Smooth muscle cell (in vitro differentiated cells): ENCODE data around the gene NSD2. TPM values are rescaled to one million over a fixed set of nuclear protein-coding genes. Genes with fewer than 3 reads are reported as not detected.
"Not testable (repeated sequence)": the region's sequence is repeated elsewhere in the genome, so short reads cannot be mapped to it uniquely, and the experiment has no call there.

ENCODE experiments used
- DNase-seq: peaks from one replicate; lab custom pipeline; 2025; ENCODE audit not compliant: unreplicated experiment; lab: John Stamatoyannopoulos, UW
- H2AFZ ChIP-seq: fragments of 200-600 bp; sonication (generic); 2 replicates; pipeline ENCODE4 v1.6.0; 2016; ENCODE audit warnings: antibody characterized with exemption, low read depth, mild to moderate bottlenecking
- H3F3A ChIP-seq: fragments of 200-600 bp; sonication (generic); 2 replicates; pipeline ENCODE4 v1.6.0; 2017; ENCODE audit warnings: antibody characterized with exemption, low read depth
- H3K27ac ChIP-seq: fragments of 200-600 bp; sonication (generic); 2 replicates; pipeline ENCODE4 v1.5.1; 2016; ENCODE audit warnings: low read depth, mild to moderate bottlenecking
- H3K27me3 ChIP-seq: fragments of 200-600 bp; sonication (generic); 2 replicates; pipeline ENCODE4 v1.6.1; 2016; ENCODE audit warnings: low read depth, mild to moderate bottlenecking
- H3K36me3 ChIP-seq: fragments of 200-600 bp; sonication (generic); 2 replicates; pipeline ENCODE4 v1.5.1; 2016; ENCODE audit warnings: low read depth
- H3K4me1 ChIP-seq: fragments of 200-600 bp; sonication (generic); 2 replicates; pipeline ENCODE4 v1.5.1; 2016; ENCODE audit warnings: low read depth
- H3K4me2 ChIP-seq: fragments of 200-600 bp; sonication (generic); 2 replicates; pipeline ENCODE4 v1.6.0; 2016; ENCODE audit warnings: mild to moderate bottlenecking
- H3K4me3 ChIP-seq: fragments of 200-600 bp; sonication (generic); 2 replicates; pipeline ENCODE4 v1.5.1; 2016; ENCODE audit warnings: mild to moderate bottlenecking
- H3K79me2 ChIP-seq: fragments of 200-600 bp; sonication (generic); 2 replicates; pipeline ENCODE4 v1.6.0; 2016; ENCODE audit warnings: low read depth, mild to moderate bottlenecking
- H3K9ac ChIP-seq: fragments of 200-600 bp; sonication (generic); 2 replicates; pipeline ENCODE4 v1.6.0; 2016; ENCODE audit warnings: low read depth
- H3K9me3 ChIP-seq: fragments of 200-600 bp; sonication (generic); replicated peaks from 2 replicates; pipeline ENCODE4 v1.5.1; 2016; ENCODE audit warnings: low read depth
- H4K20me1 ChIP-seq: fragments of 200-600 bp; sonication (generic); 2 replicates; pipeline ENCODE4 v1.6.0; 2016; ENCODE audit warnings: low read depth
- CTCF ChIP-seq: fragments of 200-600 bp; sonication (generic); IDR thresholded peaks from 2 replicates; pipeline ENCODE4 v1.5.1; 2017; ENCODE audit warnings: borderline replicate concordance, mild to moderate bottlenecking, antibody characterized with exemption; ENCODE audit not compliant: insufficient read depth, poor library complexity, severe bottlenecking
- WGBS: methylation state at CpG from one replicate; pipeline ENCODE4 v1.1.7; 2016; ENCODE audit warnings: low lambda C conversion rate; 5-methylcytosine and 5-hydroxymethylcytosine counted together
- microRNA counts: library from miRNA; unstranded; fragments of <30 nt; microRNA quantifications from one replicate; lab custom pipeline; 2016
- microRNA-seq: library from miRNA; unstranded; fragments of <30 nt; microRNA quantifications from one replicate; pipeline ENCODE4, GENCODE V29; 2016; ENCODE audit warnings: borderline number of aligned reads
- polyA plus RNA-seq: library from polyadenylated mRNA; unstranded; fragments of >200 nt; fragmentation: Nextera tagmentation; extraction: Ambion mirVana; gene quantifications from 2 replicates; pipeline ENCODE4 v1.2.1, GENCODE V29; 2016
- small RNA-seq: library from RNA; depleted of rRNA; stranded (forward); fragments of <200 nt; gene quantifications from one replicate; pipeline ENCODE3, GENCODE V24; 2014
- total RNA-seq: library from RNA; depleted of rRNA; stranded (reverse); fragments of >200 nt; gene quantifications from 2 replicates; pipeline ENCODE4 v1.2.3, GENCODE V29; 2014

Gene NSD2
- total and polyA plus RNA-seq, 2 experiments from 2014 or later: 13.0 to 15.0 TPM

GRCh38 chr4:2025817-2026216, 154.6 kb downstream of the NSD2 start:
- no peak overlapping the region for H3K9ac ChIP-seq
- H3K4me3 ChIP-seq: no peak overlapping the region
- H3K79me2 ChIP-seq: no peaks in the 10 kb centered on the region
- H3K4me1 ChIP-seq: peaks cover 11% of the 10 kb centered on the region
- no peaks in the 10 kb centered on the region for H3K9me3 ChIP-seq
- TF ChIP-seq CTCF: no peak
- H2AFZ ChIP-seq: no peak overlapping the region
- peaks cover 25% of the 10 kb centered on the region for H3K27me3 ChIP-seq
- no peak for DNase-seq
- H3K4me2 ChIP-seq: no peak overlapping the region
- no peak overlapping the region for H3K27ac ChIP-seq
- no peaks in the 10 kb centered on the region for H3K36me3 ChIP-seq
- H4K20me1 ChIP-seq: no peaks in the 10 kb centered on the region
- H3F3A ChIP-seq: no peaks in the 10 kb centered on the region

- not testable (repeated sequence) for H3K27ac ChIP-seq, H4K20me1 ChIP-seq, H2AFZ ChIP-seq, H3F3A ChIP-seq, H3K79me2 ChIP-seq, H3K36me3 ChIP-seq, H3K9ac ChIP-seq, H3K4me2 ChIP-seq, H3K4me1 ChIP-seq, DNase-seq, H3K9me3 ChIP-seq, H3K4me3 ChIP-seq
- 86% methylated on average over 4 of the region's 4 CpGs for WGBS
- H3K27me3 ChIP-seq: peaks cover 28% of the 10 kb centered on the region
Measured at GRCh38 chr4:2027120-2027519, 155.9 kb downstream of the NSD2 start.

GRCh38 chr4:2031161-2031560, 160.0 kb downstream of the NSD2 start:
- H2AFZ ChIP-seq, H3K79me2 ChIP-seq, DNase-seq, H3K27ac ChIP-seq, H3K36me3 ChIP-seq, H3K9me3 ChIP-seq, H3K4me2 ChIP-seq, H3K4me1 ChIP-seq, H3K9ac ChIP-seq, H3F3A ChIP-seq, H3K4me3 ChIP-seq, H4K20me1 ChIP-seq: not testable (repeated sequence)
- peaks cover 31% of the 10 kb centered on the region for H3K27me3 ChIP-seq

MicroRNAs encoded within 50 kb of the gene (microRNA counts, 767-probe panel; counts per million panel counts)
- microRNA hsa-miR-943 (lab: Ali Mortazavi, UCI): 183 counts per million

Small RNA genes within 50 kb of the gene (microRNA-seq; reads per million reads assigned to microRNA genes)
- gene MIR943: 5.3 reads per million

Small RNA genes within 50 kb of the gene (small RNA-seq; reads per million reads assigned to genes)
- 372 reads per million, percentile 99 among the genes with 10 or more reads in this experiment for gene SCARNA22

Other genes starting within 250 kb of the NSD2 start
- gene FAM53A, start 187.1 kb upstream of the NSD2 start, total RNA-seq: not detected in 2 replicates
- gene FAM53A, start 187.1 kb upstream of the NSD2 start, polyA plus RNA-seq: 0.70 and 2.7 TPM in 2 replicates
- 57.1 and 63.9 TPM in 2 replicates for gene SLBP, start 159.1 kb upstream of the NSD2 start, total RNA-seq
- 55.4 and 57.3 TPM in 2 replicates for gene SLBP, start 159.1 kb upstream of the NSD2 start, polyA plus RNA-seq
- 29.9 and 30.4 TPM in 2 replicates for gene TMEM129, start 150.1 kb upstream of the NSD2 start, total RNA-seq
- 49.0 and 50.5 TPM in 2 replicates for gene TMEM129, start 150.1 kb upstream of the NSD2 start, polyA plus RNA-seq
- gene TACC3, start 149.9 kb upstream of the NSD2 start, total RNA-seq: 4.0 and 19.4 TPM in 2 replicates
- 12.5 and 14.7 TPM in 2 replicates for gene TACC3, start 149.9 kb upstream of the NSD2 start, polyA plus RNA-seq
- 6.4 and 6.6 TPM in 2 replicates for gene FGFR3, start 78.1 kb upstream of the NSD2 start, total RNA-seq
- 13.6 and 15.1 TPM in 2 replicates for gene FGFR3, start 78.1 kb upstream of the NSD2 start, polyA plus RNA-seq
- 17.1 and 17.4 TPM in 2 replicates for gene LETM1, start 15.2 kb upstream of the NSD2 start, total RNA-seq
- 15.3 and 16.2 TPM in 2 replicates for gene LETM1, start 15.2 kb upstream of the NSD2 start, polyA plus RNA-seq
- gene NELFA, start 137.6 kb downstream of the NSD2 start, total RNA-seq: 16.3 and 17.0 TPM in 2 replicates
- 33.7 and 36.4 TPM in 2 replicates for gene NELFA, start 137.6 kb downstream of the NSD2 start, polyA plus RNA-seq
- gene NAT8L, start 187.9 kb downstream of the NSD2 start, total RNA-seq: not detected in 2 replicates
- not detected in 2 replicates for gene NAT8L, start 187.9 kb downstream of the NSD2 start, polyA plus RNA-seq